NCI-H82 treated with DMSO at 0.1 percent for 48 hours (cell line): ENCODE measurements around the gene CACNA2D1.
"Not testable (repeated sequence)": the region's sequence is repeated elsewhere in the genome, so short reads cannot be mapped to it uniquely, and the experiment has no call there.

Source experiments
- DNase-seq: peaks from one replicate; lab custom pipeline; 2025; ENCODE audit not compliant: unreplicated experiment; lab: John Stamatoyannopoulos, UW

Gene CACNA2D1

DNA sequence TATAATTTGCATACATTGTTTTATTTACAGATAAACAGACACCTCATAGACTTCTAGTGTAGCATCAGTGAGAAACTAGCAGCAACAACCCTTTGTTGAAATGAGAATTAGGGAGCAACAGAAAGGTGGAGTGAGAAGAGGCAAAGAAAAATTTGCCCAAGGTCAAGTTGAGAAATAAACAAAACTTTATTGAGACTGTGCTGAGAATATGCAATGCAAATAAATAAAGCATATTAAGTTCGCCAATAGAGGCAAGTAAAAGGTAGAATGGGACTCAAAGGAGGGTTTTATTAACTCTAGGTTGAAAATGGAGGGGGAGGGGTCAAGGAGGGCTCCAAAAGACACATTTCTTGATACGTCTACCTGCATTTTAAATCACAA is 49.7 kb downstream of the CACNA2D1 start:
- DNase-seq = no peak

- DNase-seq = no peak
Measured at GRCh38 chr7:82393076-82393839, 50.3 kb downstream of the CACNA2D1 start.

DNA sequence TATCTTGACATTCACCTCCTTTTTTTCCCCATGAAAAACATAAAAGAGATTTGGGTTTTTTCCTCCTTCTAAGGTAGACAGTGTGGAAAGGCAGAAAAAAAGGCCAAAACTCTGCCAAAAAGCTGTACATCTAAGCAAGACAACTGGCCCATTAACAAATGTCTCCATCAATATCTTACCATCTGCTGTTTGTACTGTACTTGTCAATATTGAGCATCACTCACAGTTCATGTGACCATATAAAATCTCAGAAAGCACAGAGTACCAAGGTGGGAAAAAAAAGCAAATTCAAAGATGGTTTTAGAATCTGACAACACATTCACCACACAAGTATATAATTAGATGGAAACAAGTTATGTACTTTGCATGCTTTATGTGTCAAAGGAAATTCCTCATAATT is 52.6 kb downstream of the CACNA2D1 start:
- peak; percentile 28 for DNase-seq

GRCh38 chr7:82389876-82390275 is 53.7 kb downstream of the CACNA2D1 start:
- no peak for DNase-seq

- no peak for DNase-seq
Measured at GRCh38 chr7:82388138-82388537, 55.4 kb downstream of the CACNA2D1 start.

DNA sequence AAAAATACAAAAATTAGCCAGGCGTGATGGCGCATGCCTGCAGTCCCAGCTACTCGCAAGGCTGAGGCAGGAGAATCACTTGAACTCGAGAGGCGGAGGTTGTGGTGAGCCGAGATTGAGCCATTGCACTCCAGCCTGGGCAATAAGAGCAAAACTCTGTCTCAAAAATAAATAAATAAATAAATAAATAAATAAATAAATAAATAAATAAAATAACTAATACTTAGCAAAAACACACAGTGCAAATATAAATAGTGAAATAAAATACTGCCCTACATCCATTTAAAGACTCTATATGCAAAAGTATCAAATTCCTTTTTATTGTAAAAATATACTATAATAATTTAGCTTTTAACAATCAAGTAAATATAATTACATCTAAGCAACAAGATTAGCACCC is 57.0 kb downstream of the CACNA2D1 start:
- DNase-seq = not testable (repeated sequence)

DNA sequence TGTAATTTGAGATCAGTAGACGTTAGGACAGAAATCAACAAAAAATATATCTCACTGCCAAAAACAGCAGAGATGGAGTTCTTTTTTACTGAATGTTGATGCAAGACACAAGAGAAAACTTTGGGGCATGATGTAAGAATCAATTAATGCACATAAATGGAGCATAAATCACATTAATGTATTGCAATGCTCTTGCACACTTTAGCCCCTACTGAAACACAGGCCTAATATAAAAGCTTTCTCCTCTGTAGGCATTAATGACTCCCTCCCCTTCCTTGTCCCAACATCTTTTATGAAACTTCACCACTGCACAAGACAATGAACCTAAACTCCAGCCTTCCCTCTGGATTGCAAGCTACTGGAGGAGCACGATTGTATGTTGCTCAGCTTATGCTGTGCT is 58.8 kb downstream of the CACNA2D1 start:
- no peak for DNase-seq

GRCh38 chr7:82384051-82384464 is 59.5 kb downstream of the CACNA2D1 start:
- peak; percentile 6 for DNase-seq

- DNase-seq = no peak
Measured at GRCh38 chr7:82382276-82382675, 61.3 kb downstream of the CACNA2D1 start.

DNA sequence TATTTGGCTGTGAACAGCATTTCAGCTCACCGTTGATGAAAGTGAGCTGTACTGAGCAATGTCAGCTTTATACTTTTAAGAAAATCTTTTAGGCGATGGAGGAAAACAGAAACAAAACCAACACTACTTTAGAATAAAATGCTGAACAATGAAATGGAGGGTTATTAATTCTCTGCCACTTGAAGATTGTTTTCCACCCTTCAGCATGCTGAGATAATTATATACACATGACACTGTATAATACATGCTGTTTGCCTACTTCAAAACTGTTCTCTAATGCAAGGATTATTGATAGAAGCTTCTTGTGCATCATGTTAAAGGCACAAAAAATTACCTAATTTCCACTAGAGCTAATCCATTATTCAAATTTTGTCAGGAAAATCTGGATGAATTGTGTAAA is 66.8 kb downstream of the CACNA2D1 start:
- no peak for DNase-seq

GRCh38 chr7:82375713-82376112 is 67.9 kb downstream of the CACNA2D1 start:
- DNase-seq = peak; percentile 47

GRCh38 chr7:82375129-82375528 is 68.4 kb downstream of the CACNA2D1 start:
- DNase-seq = no peak

GRCh38 chr7:82373926-82374635 is 69.5 kb downstream of the CACNA2D1 start:
- DNase-seq = peak; percentile 62

DNA sequence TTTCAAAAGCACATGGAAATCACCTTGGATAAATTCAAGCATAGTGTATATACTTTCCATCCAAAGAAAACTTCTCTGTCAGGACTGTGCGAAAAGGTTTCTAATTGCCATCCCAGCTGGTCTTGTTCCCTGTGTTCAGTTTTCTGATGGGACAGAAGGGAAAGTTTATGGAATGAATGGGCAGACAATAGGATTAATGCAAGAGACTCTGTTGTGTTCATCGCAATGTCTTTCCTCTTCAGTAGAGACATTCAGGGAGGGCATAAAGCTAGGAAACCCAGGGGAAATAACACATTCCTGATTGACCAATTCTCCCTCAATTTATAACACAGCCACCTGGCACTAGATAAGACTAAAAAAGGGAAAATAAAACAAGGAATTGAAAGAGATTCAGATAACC is 78.9 kb downstream of the CACNA2D1 start:
- DNase-seq = no peak

DNA sequence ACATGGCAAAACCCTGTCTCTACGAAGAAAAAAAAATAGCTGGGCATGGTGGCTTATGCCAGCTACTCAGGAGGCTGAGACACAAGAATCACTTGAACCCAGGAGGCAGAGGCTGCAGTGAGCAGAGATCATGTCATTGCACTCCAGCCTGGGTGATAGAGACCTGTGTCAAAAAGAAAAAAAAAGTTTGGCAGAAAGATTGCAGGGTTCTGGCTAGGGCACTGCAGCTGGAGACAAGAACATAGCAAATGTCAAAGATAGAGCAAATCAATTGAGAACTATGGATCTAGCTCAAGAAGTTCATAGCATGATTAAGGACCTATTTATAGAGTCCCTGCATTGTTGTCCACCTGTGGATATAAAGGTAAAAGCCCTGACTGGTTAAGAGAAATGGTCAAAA is 79.5 kb downstream of the CACNA2D1 start:
- no peak for DNase-seq

GRCh38 chr7:82362129-82362706 is 81.4 kb downstream of the CACNA2D1 start:
- DNase-seq = no peak

GRCh38 chr7:82360591-82361368 is 82.8 kb downstream of the CACNA2D1 start:
- no peak for DNase-seq

GRCh38 chr7:82359426-82359825 is 84.2 kb downstream of the CACNA2D1 start:
- DNase-seq = no peak

DNA sequence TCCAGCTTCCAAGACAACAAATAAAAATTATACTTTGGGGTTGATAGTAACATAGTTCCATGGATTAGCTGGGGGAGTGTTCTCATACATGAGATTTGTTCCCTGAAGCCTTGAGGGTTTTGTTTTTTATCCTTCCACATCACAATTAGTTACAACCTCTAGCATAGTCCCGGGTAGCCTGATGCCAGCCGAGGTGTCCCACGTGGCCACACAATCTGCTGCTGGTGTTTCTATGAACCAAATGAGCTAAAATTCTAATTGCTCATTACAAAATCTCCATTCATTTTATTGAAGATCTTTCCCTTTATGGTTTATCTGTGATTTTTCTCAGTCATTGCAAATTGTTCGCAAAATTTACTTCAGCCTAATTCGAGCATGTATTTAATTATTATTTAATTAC is 84.7 kb downstream of the CACNA2D1 start:
- DNase-seq = no peak

- DNase-seq = no peak
Measured at GRCh38 chr7:82358009-82358578, 85.5 kb downstream of the CACNA2D1 start.

GRCh38 chr7:82348251-82348650 is 95.3 kb downstream of the CACNA2D1 start:
- peak; percentile 74 for DNase-seq
